Endodermal cell (in vitro differentiated cells): ENCODE data around the gene KIF12. TPM values are rescaled to one million over a fixed set of nuclear protein-coding genes. Genes with fewer than 3 reads are reported as not detected.

ENCODE experiments used
- DNase-seq: peaks from one replicate; pipeline ENCODE4 v3.0.0-alpha.2; 2017
- H3K27ac ChIP-seq: 2 replicates; pipeline ENCODE4 v1.5.1; 2013; ENCODE audit warnings: mild to moderate bottlenecking, low read depth, low read length, moderate library complexity
- H3K27me3 ChIP-seq: 2 replicates; pipeline ENCODE4 v1.6.1; 2013; ENCODE audit warnings: mild to moderate bottlenecking, low read length, moderate library complexity; ENCODE audit not compliant: insufficient read depth, control insufficient read depth, poor library complexity, severe bottlenecking
- H3K36me3 ChIP-seq: 2 replicates; pipeline ENCODE4 v1.7.0; 2013; ENCODE audit warnings: mild to moderate bottlenecking, low read length, moderate library complexity; ENCODE audit not compliant: control insufficient read depth, insufficient read depth
- H3K4me1 ChIP-seq: one replicate; pipeline ENCODE4 v1.7.0; 2013; ENCODE audit warnings: low read length; ENCODE audit not compliant: control insufficient read depth, insufficient read depth
- H3K4me3 ChIP-seq: 2 replicates; pipeline ENCODE4 v1.5.1; 2013; ENCODE audit warnings: mild to moderate bottlenecking, low read length, moderate library complexity
- H3K9ac ChIP-seq: 2 replicates; pipeline ENCODE4 v1.6.1; 2013; ENCODE audit warnings: mild to moderate bottlenecking, low read length, moderate library complexity; ENCODE audit not compliant: poor library complexity, severe bottlenecking; ENCODE audit errors: extremely low read depth
- H3K9me3 ChIP-seq: 2 replicates; pipeline ENCODE4 v1.6.1; 2013; ENCODE audit warnings: mild to moderate bottlenecking, low read length, moderate library complexity; ENCODE audit not compliant: control insufficient read depth
- H3K27ac Mint-ChIP-seq: 2 replicates; pipeline ENCODE4 v1.8.0; 2020; ENCODE audit warnings: mixed read lengths
- H3K27me3 Mint-ChIP-seq: 2 replicates; pipeline ENCODE4 v1.8.0; 2021; ENCODE audit warnings: mild to moderate bottlenecking, mixed read lengths; ENCODE audit not compliant: insufficient read depth
- H3K36me3 Mint-ChIP-seq: 2 replicates; pipeline ENCODE4 v1.8.0; 2020; ENCODE audit warnings: low read depth, mixed read lengths
- H3K4me1 Mint-ChIP-seq: 2 replicates; pipeline ENCODE4 v1.8.0; 2020; ENCODE audit warnings: mixed read lengths
- H3K4me3 Mint-ChIP-seq: 2 replicates; pipeline ENCODE4 v1.8.0; 2020; ENCODE audit warnings: mild to moderate bottlenecking, moderate library complexity, mixed read lengths
- H3K9me3 Mint-ChIP-seq: 2 replicates; pipeline ENCODE4 v1.8.0; 2020; ENCODE audit warnings: mild to moderate bottlenecking, mixed read lengths
- CTCF ChIP-seq: fragments of 200-600 bp; sonication (generic); conservative IDR thresholded peaks from 2 replicates; pipeline ENCODE4 v1.5.0; 2021; ENCODE audit warnings: antibody characterized with exemption, mild to moderate bottlenecking
- WGBS, 2 experiments: methylation state at CpG; one replicate each; pipeline versions ENCODE4 v1.1.5 to v1.1.7; 2013; ENCODE audit warnings: missing lambda C conversion rate in 2 of 2, mixed read lengths in 1 of 2; ENCODE audit not compliant: insufficient coverage in 1 of 2, insufficient read length in 1 of 2; 5-methylcytosine and 5-hydroxymethylcytosine counted together
- total RNA-seq, 2 donors: library from RNA; stranded (reverse); fragmentation: NEBNext Ultra II Directional in 1 of 2; extraction: Animal tissue kit (Norgen Biotek cat#: 25700) in 1 of 2; gene quantifications; 2 replicates in 1 of 2; 3 replicates in 1 of 2; pipeline ENCODE4 v1.2.1, GENCODE V29; 2021

Gene KIF12
- total RNA-seq, 2 donors from 2014 or later, result 11.4 to 16.3 TPM

GRCh38 chr9:114121227-114122135 lies 22.4 kb upstream of the KIF12 start:
- Histone ChIP-seq H3K4me1 (no peaks in the 10 kb centered on the region), H3K9me3 (no peaks in the 10 kb centered on the region), H3K36me3 (no peaks in the 10 kb centered on the region), H3K27me3 (no peaks in the 10 kb centered on the region), H3K9ac (no peak overlapping the region), H3K27ac (no peak overlapping the region), H3K4me3 (no peak overlapping the region)
- 92 to 94% methylated on average over 9 to 16 of the region's 16 CpGs for WGBS, 2 experiments
- H3K27me3 Mint-ChIP-seq, result peaks cover 7% of the 10 kb centered on the region
- no peak overlapping the region for H3K4me3 Mint-ChIP-seq
- H3K4me1 Mint-ChIP-seq, result peaks cover 42% of the 10 kb centered on the region
- no peak for TF ChIP-seq CTCF
- no peak overlapping the region for H3K27ac Mint-ChIP-seq
- peak; percentile 25 for DNase-seq
- H3K36me3 Mint-ChIP-seq, result no peaks in the 10 kb centered on the region
- no peaks in the 10 kb centered on the region for H3K9me3 Mint-ChIP-seq

- Histone ChIP-seq H3K27ac (no peak overlapping the region), H3K9me3 (no peaks in the 10 kb centered on the region), H3K27me3 (no peaks in the 10 kb centered on the region), H3K4me3 (no peak overlapping the region), H3K9ac (no peak overlapping the region), H3K36me3 (no peaks in the 10 kb centered on the region), H3K4me1 (no peaks in the 10 kb centered on the region)
- TF ChIP-seq CTCF, result no peak
- WGBS, 2 experiments, result 81 to 87% methylated on average over 3 to 4 of the region's 4 CpGs
- Mint-ChIP-seq H3K27ac (no peak overlapping the region), H3K9me3 (no peaks in the 10 kb centered on the region), H3K36me3 (no peaks in the 10 kb centered on the region), H3K27me3 (peaks cover 7% of the 10 kb centered on the region), H3K4me1 (peaks cover 39% of the 10 kb centered on the region), H3K4me3 (no peak overlapping the region)
- DNase-seq, result peak; percentile 26
Observed at GRCh38 chr9:114120192-114121014, 21.3 kb upstream of the KIF12 start.

- WGBS, 2 experiments, result 76 to 81% methylated on average over 3 to 8 of the region's 9 CpGs
- peaks cover 2% of the 10 kb centered on the region for H3K4me1 ChIP-seq
- DNase-seq, result peak; percentile 22
- TF ChIP-seq CTCF, result no peak
- H3K4me3 Mint-ChIP-seq, result no peak overlapping the region
- no peak overlapping the region for H3K27ac Mint-ChIP-seq
- H3K36me3 ChIP-seq, result no peaks in the 10 kb centered on the region
- no peak overlapping the region for H3K27ac ChIP-seq
- no peak overlapping the region for H3K4me3 ChIP-seq
- no peaks in the 10 kb centered on the region for H3K9me3 ChIP-seq
- H3K27me3 Mint-ChIP-seq, result peaks cover 5% of the 10 kb centered on the region
- no peaks in the 10 kb centered on the region for H3K9me3 Mint-ChIP-seq
- H3K36me3 Mint-ChIP-seq, result no peaks in the 10 kb centered on the region
- H3K9ac ChIP-seq, result no peak overlapping the region
- H3K4me1 Mint-ChIP-seq, result peaks cover 30% of the 10 kb centered on the region
- H3K27me3 ChIP-seq, result no peaks in the 10 kb centered on the region
Observed at GRCh38 chr9:114119242-114120191, 20.4 kb upstream of the KIF12 start.
